ENCODE measurements around the gene RBM6.
"Not testable (repeated sequence)": the region's sequence is repeated elsewhere in the genome, so short reads cannot be mapped to it uniquely, and the experiment has no call there.

The RBM6 gene

DNA sequence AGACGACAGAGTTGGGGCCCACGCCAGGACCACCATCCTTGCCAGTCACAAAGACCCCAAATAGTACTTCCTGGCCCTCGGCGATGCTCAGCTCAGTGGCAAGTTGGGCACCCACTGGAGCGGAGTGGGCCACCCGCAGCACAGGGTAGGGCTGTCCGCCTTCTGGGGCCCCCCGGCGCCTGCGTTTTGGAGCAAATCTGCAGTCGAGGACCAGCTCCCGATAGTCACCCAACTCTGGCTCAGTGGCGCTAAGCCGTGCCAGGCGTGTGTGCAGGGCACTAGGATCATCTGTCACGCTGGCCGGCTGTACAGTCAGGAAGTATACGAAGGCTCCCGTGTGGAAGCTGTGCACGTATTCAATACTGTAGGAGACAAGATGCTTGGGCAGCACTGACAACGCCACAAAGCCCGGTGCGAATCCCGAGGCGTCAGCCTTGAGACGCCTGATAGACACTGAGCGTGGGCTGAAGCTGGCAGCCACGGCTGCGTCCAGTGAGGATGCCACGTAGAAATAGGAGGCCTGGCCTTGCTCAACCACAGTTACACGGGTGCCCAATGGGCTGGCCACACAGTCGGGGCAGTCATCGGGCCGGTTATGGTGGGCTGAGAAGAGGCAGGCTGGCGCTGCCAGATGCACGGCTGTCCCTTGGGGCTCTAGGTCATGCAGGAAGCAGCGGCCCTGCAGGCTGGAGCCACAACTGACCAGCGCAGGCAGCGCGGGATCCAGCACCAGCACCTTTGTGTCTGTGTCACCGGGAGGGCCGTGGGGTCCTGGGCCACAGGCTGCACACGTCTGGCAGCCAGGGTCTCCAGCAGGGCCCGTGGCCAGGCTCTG lies 37.2 kb upstream of the RBM6 start:
- no peak overlapping the region for H3K9ac ChIP-seq
- no peaks in the 10 kb centered on the region for H3K36me3 ChIP-seq
- peak overlapping the region; percentile 51; the same call in 1 of the 2 replicates for H3K27ac ChIP-seq
- peaks cover 58% of the 10 kb centered on the region for H3K4me1 ChIP-seq
- no peaks in the 10 kb centered on the region for H3K9me3 ChIP-seq
- no peak overlapping the region for H3K4me3 ChIP-seq
- TF ChIP-seq Cebpa-rat (IDR thresholded peaks at IDR 0.05), result no peak
- peak overlapping the region; percentile 70 for H3K4me2 ChIP-seq
- H4K20me1 ChIP-seq, result no peaks in the 10 kb centered on the region
- no peaks in the 10 kb centered on the region for H3K27me3 ChIP-seq

DNA sequence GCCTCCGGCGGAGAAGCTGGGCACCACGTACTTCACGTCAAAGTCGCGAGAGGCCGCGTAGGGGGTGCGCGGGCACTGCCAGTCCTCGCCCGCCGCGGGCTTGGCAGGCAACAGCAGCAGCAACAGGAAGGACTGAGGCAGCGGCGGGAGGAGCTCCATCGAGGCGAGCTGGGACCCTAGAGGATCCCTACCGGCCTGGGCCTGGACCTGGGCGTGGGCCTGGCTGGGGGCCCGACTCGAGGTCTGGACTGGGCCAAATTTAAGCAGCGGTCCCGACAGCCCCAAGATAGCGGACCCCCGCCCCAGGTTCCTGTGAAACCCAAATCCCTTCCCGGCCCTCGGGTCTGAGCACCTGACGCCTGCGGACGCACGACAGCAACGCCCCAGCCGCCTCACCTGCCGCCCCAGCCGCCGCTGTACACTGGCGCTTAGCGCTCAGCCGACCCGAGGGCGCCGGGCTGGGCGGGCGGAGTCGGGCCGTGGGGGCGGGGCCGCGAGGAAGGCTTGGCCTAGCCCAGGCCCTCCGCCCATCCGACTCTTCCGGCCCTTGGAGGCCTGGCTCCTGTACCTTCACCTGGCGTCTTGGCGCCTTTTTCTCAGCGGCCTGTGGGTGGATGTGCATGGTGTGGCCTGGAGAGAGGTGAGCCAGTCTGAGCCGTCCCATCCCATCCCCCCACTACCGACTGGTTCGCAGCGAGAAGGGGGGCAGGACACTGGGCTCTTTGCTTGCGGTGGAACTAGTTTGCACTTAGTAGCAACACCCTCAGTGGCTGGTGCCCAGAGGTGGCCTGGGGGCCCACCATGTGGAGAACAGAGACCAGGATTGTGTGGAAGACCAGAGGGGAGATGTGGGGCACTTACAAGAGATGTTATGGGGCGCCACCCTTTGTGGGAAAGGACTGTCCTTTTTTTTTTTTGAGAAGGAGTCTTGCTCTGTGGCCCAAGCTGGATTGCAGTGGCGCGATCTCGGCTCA lies 36.2 kb upstream of the RBM6 start, which contains the start of gene MST1R:
Gene MST1R, minus strand, starts transcription at position 423 of the 974 bp plus-strand sequence. Its CDS starts 264 bp downstream, at position 159.
- peak within 1 kb of the TSS; percentile 44; the same call in 1 of the 2 replicates for H3K4me3 ChIP-seq
- peaks cover 58% of the 10 kb centered on the region for H3K4me1 ChIP-seq
- H3K9me3 ChIP-seq, result no peaks in the 10 kb centered on the region
- peak within 1 kb of the TSS; percentile 23; the same call in 1 of the 2 replicates for H3K27ac ChIP-seq
- H3K4me2 ChIP-seq, result peak within 1 kb of the TSS; percentile 70
- H4K20me1 ChIP-seq, result no peaks in the 10 kb centered on the region
- H3K27me3 ChIP-seq, result no peaks in the 10 kb centered on the region
- no peak for TF ChIP-seq Cebpa-rat (IDR thresholded peaks at IDR 0.05)
- H3K9ac ChIP-seq, result no peak within 1 kb of the TSS; the same call in 1 of the 2 replicates
- peaks cover 9% of the 10 kb centered on the region for H3K36me3 ChIP-seq

GRCh38 chr3:49904448-49904847 lies 35.5 kb upstream of the RBM6 start:
- not testable (repeated sequence) for H4K20me1 ChIP-seq, H3K4me3 ChIP-seq, H3K9me3 ChIP-seq, H3K9ac ChIP-seq, H3K27me3 ChIP-seq
- Histone ChIP-seq H3K36me3 (peaks cover 16% of the 10 kb centered on the region), H3K4me1 (peaks cover 58% of the 10 kb centered on the region), H3K27ac (0 out of 2 replicates have a peak overlapping the region, but pooled peaks have one; percentile 23), H3K4me2 (peak overlapping the region; percentile 70)

- H3K27me3 ChIP-seq, result no peaks in the 10 kb centered on the region
- no peaks in the 10 kb centered on the region for H3K9me3 ChIP-seq
- H3K27ac ChIP-seq, result peak overlapping the region; percentile 43
- peak overlapping the region; percentile 67 for H3K4me2 ChIP-seq
- H3K4me1 ChIP-seq, result peaks cover 53% of the 10 kb centered on the region
- H4K20me1 ChIP-seq, result 0 out of 2 replicates have a peak, but pooled peaks cover 4% of the 10 kb centered on the region
- H3K9ac ChIP-seq, result peak overlapping the region; percentile 7; the same call in 1 of the 2 replicates
- TF ChIP-seq Cebpa-rat (IDR thresholded peaks at IDR 0.05), result no peak
- H3K4me3 ChIP-seq, result no peak overlapping the region
- peaks cover 33% of the 10 kb centered on the region for H3K36me3 ChIP-seq
Observed at GRCh38 chr3:49906073-49906743, 33.7 kb upstream of the RBM6 start.

- Histone ChIP-seq H3K27me3 (no peaks in the 10 kb centered on the region), H3K36me3 (peaks cover 53% of the 10 kb centered on the region), H3K27ac (no peak overlapping the region), H3K4me3 (no peak overlapping the region), H3K4me1 (peaks cover 45% of the 10 kb centered on the region), H4K20me1 (0 out of 2 replicates have a peak, but pooled peaks cover 4% of the 10 kb centered on the region), H3K4me2 (no peak overlapping the region), H3K9ac (0 out of 2 replicates have a peak overlapping the region, but pooled peaks have one; percentile 4), H3K9me3 (no peaks in the 10 kb centered on the region)
- TF ChIP-seq Cebpa-rat (IDR thresholded peaks at IDR 0.05), result no peak
Observed at GRCh38 chr3:49908373-49909199, 31.4 kb upstream of the RBM6 start.

GRCh38 chr3:49910409-49911123 lies 29.4 kb upstream of the RBM6 start:
- Histone ChIP-seq H3K4me1 (peaks cover 25% of the 10 kb centered on the region), H3K9ac (no peak overlapping the region)

GRCh38 chr3:49911124-49911420 lies 28.9 kb upstream of the RBM6 start:
- no peaks in the 10 kb centered on the region for H3K9me3 ChIP-seq
- H3K9ac ChIP-seq, result 0 out of 2 replicates have a peak overlapping the region, but pooled peaks have one; percentile 60
- H3K27ac ChIP-seq, result peak overlapping the region; percentile 23; the same call in 1 of the 2 replicates
- no peak for TF ChIP-seq Cebpa-rat (IDR thresholded peaks at IDR 0.05)
- peaks cover 9% of the 10 kb centered on the region; the same call in 1 of the 2 replicates for H4K20me1 ChIP-seq
- no peak overlapping the region for H3K4me3 ChIP-seq
- peaks cover 53% of the 10 kb centered on the region for H3K36me3 ChIP-seq
- peak overlapping the region; percentile 74 for H3K4me2 ChIP-seq
- H3K4me1 ChIP-seq, result peaks cover 20% of the 10 kb centered on the region
- H3K27me3 ChIP-seq, result no peaks in the 10 kb centered on the region

More at GRCh38 chr3:49910409-49911123, 29.4 kb upstream of the RBM6 start:
- Histone ChIP-seq H3K27me3 (no peaks in the 10 kb centered on the region), H3K4me2 (no peak overlapping the region), H3K9me3 (no peaks in the 10 kb centered on the region), H3K27ac (no peak overlapping the region), H3K4me3 (no peak overlapping the region), H4K20me1 (0 out of 2 replicates have a peak, but pooled peaks cover 4% of the 10 kb centered on the region), H3K36me3 (peaks cover 53% of the 10 kb centered on the region)
- no peak for TF ChIP-seq Cebpa-rat (IDR thresholded peaks at IDR 0.05)

DNA sequence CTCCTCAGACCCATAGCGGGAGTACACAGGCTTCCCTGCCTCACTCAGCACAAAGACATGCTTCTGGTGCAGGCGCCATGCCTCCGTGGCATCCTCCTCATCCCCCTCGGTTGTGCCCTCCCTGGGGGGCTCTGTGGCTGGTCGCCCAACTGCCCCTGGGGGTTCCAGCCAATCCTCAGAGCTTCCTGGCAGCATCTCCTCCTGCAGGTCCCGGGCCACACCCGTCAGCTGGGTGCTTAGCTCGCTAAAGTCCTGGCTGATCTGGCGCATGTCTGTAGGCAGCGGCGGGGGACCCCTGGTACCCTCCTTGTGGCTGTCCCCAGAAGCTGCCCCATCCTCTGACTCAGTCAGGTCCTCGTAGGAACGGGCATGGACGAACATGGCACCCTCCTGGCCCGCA lies 28.3 kb upstream of the RBM6 start:
- Histone ChIP-seq H3K4me2 (peak overlapping the region; percentile 74), H4K20me1 (peaks cover 15% of the 10 kb centered on the region; the same call in 1 of the 2 replicates), H3K9me3 (no peaks in the 10 kb centered on the region), H3K27me3 (no peaks in the 10 kb centered on the region), H3K36me3 (peaks cover 56% of the 10 kb centered on the region), H3K4me1 (peaks cover 17% of the 10 kb centered on the region), H3K9ac (peak overlapping the region; percentile 60), H3K4me3 (no peak overlapping the region), H3K27ac (peak overlapping the region; percentile 23; the same call in 1 of the 2 replicates)
- no peak for TF ChIP-seq Cebpa-rat (IDR thresholded peaks at IDR 0.05)

Data from BLaER1 (cell line).